Measurements from ENCODE around the gene SPPL2C.

SPPL2C gene, protein sequence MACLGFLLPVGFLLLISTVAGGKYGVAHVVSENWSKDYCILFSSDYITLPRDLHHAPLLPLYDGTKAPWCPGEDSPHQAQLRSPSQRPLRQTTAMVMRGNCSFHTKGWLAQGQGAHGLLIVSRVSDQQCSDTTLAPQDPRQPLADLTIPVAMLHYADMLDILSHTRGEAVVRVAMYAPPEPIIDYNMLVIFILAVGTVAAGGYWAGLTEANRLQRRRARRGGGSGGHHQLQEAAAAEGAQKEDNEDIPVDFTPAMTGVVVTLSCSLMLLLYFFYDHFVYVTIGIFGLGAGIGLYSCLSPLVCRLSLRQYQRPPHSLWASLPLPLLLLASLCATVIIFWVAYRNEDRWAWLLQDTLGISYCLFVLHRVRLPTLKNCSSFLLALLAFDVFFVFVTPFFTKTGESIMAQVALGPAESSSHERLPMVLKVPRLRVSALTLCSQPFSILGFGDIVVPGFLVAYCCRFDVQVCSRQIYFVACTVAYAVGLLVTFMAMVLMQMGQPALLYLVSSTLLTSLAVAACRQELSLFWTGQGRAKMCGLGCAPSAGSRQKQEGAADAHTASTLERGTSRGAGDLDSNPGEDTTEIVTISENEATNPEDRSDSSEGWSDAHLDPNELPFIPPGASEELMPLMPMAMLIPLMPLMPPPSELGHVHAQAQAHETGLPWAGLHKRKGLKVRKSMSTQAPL

DNA sequence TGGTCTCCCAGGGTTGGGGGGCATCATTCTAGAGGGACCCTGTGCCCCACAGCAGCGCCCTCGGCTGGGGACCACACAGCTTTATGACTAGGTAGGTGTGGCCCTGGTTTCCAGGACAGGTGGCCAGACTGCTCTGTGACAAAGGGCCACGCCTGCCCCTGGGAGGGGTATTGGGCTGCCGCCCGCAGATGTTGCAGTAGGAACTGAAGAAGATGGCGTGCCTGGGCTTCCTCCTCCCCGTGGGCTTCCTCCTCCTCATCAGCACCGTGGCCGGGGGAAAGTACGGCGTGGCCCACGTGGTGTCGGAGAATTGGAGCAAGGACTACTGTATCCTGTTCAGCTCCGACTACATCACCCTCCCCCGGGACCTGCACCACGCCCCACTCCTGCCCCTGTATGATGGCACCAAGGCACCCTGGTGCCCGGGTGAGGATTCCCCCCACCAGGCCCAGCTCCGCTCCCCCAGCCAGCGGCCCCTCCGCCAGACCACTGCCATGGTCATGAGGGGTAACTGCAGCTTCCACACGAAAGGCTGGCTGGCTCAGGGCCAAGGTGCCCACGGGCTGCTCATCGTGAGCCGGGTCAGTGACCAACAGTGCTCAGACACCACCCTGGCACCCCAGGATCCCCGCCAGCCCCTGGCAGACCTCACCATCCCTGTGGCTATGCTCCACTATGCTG lies at the start of gene SPPL2C:
SPPL2C (plus strand) TSS at position 187 of the 681 bp plus-strand sequence; CDS start at position 213, 26 bp downstream.
- Mint-ChIP-seq H3K27me3 (peaks cover 13% of the 10 kb centered on the region), H3K27ac (ENCODE audit: low read depth) (no peak within 1 kb of the TSS), H3K36me3 (ENCODE audit: insufficient read depth) (no peaks in the 10 kb centered on the region), H3K4me1 (no peaks in the 10 kb centered on the region), H3K4me3 (no peak within 1 kb of the TSS), H3K9me3 (no peaks in the 10 kb centered on the region)
- no peak for ATAC-seq (replicated peaks; ENCODE audit: extremely low read depth, poor library complexity, severe bottlenecking)
- no peak for DNase-seq (ENCODE audit: low spot score in 2 of 2)

DNA sequence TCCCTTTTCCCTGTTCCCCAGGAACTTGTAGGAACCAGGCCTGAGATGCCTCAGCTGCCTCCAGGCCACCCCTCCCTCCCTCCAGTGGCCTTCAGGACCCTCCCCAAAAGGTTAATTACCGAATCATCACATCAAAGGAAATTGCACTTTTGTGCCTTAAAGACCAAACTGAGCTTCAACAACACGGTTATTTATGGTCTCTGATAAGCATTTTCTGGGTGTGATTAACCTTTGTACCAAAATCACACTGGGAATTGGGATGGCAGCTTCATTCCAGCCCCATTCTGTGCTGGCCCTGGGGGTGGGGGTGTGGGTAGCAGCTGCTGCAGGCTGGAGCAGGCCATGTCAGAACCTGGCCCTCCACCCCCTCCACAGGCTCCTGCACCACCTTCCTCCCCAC lies 43.9 kb upstream of the SPPL2C start:
- ATAC-seq (replicated peaks; ENCODE audit: extremely low read depth, poor library complexity, severe bottlenecking), result no peak
- Mint-ChIP-seq H3K36me3 (ENCODE audit: insufficient read depth) (no peaks in the 10 kb centered on the region), H3K27me3 (peaks cover 95% of the 10 kb centered on the region)

DNA sequence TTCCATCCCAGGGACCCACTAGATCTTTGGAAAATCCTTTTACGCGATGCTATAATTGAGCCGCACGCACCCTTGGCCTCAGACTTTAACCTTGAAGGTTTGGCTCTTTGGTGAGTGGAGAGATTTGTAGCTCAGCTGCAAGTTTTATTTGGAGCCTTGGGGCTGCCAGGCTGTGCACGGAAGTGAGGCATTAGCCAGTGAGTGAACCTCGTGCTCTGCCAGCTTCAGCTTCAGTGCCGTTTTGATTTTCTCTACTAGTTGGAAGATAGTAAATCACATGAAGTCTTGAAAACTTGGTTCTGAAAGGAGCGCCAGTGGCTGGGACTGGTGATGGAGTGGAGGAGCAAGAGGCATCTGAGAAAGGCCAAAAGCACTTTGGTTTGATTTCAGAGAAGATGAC lies 43.3 kb upstream of the SPPL2C start:
- Mint-ChIP-seq H3K36me3 (ENCODE audit: insufficient read depth) (no peaks in the 10 kb centered on the region), H3K27me3 (peaks cover 95% of the 10 kb centered on the region), H3K9me3 (no peaks in the 10 kb centered on the region), H3K27ac (ENCODE audit: low read depth) (no peak overlapping the region), H3K4me3 (no peak overlapping the region), H3K4me1 (no peaks in the 10 kb centered on the region)
- no peak for ATAC-seq (replicated peaks; ENCODE audit: extremely low read depth, poor library complexity, severe bottlenecking)
- no peak for DNase-seq (ENCODE audit: low spot score in 2 of 2)

More for the DNA sequence above, 43.9 kb upstream of the SPPL2C start:
- H3K9me3 Mint-ChIP-seq, result no peaks in the 10 kb centered on the region
- no peaks in the 10 kb centered on the region for H3K4me1 Mint-ChIP-seq
- H3K4me3 Mint-ChIP-seq, result no peak overlapping the region
- no peak for DNase-seq (ENCODE audit: low spot score in 2 of 2)
- H3K27ac Mint-ChIP-seq (ENCODE audit: low read depth), result no peak overlapping the region

DNA sequence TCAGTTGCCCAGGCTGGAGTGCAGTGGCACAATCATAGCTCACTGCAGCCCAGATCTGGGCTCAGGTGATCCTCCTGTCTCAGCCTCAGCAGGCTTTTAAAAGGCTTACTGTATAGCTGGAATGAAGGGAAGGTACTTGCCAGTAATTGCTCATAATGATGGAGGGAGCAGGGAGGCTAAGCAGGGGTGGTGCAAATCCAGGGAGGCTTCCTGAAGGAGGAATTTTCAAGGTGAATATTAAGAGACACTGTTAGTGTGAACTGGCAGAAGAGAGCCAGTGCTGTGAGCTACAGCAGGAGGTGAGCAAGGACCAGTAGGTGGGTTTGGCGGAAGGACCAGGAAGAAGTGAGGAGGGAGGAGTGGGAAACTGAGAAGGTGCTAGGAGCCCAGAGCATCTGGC lies 35.8 kb upstream of the SPPL2C start:
- no peak overlapping the region for H3K27ac Mint-ChIP-seq (ENCODE audit: low read depth)
- no peaks in the 10 kb centered on the region for H3K4me1 Mint-ChIP-seq
- peaks cover 50% of the 10 kb centered on the region for H3K27me3 Mint-ChIP-seq
- H3K9me3 Mint-ChIP-seq, result no peaks in the 10 kb centered on the region
- H3K4me3 Mint-ChIP-seq, result no peak overlapping the region
- H3K36me3 Mint-ChIP-seq (ENCODE audit: insufficient read depth), result no peaks in the 10 kb centered on the region
- no peak for ATAC-seq (replicated peaks; ENCODE audit: extremely low read depth, poor library complexity, severe bottlenecking)
- no peak for DNase-seq (ENCODE audit: low spot score in 2 of 2)

DNA sequence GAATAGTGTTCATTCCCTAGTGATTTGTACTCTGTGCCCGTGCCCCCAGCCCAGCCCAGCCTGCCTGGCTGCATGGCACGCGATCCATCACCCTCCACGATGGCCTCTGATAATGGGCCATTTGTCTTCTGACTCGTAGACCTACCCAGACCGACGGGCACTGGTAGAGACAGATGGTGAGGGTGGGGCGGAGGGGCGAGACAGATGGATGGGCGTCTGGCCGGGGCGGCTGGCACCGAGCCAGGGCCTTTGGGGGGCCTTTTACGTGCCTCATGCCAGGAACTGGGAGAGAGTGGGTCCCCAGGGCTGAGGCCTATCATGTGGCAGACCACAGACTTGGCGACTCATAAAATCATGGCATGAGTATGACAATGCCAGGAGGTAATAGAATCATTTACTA lies 35.2 kb upstream of the SPPL2C start:
- DNase-seq (ENCODE audit: low spot score in 2 of 2), result no peak
- Mint-ChIP-seq H3K36me3 (ENCODE audit: insufficient read depth) (no peaks in the 10 kb centered on the region), H3K4me1 (no peaks in the 10 kb centered on the region), H3K4me3 (no peak overlapping the region), H3K9me3 (no peaks in the 10 kb centered on the region), H3K27ac (ENCODE audit: low read depth) (no peak overlapping the region), H3K27me3 (peaks cover 44% of the 10 kb centered on the region)
- no peak for ATAC-seq (replicated peaks; ENCODE audit: extremely low read depth, poor library complexity, severe bottlenecking)

DNA sequence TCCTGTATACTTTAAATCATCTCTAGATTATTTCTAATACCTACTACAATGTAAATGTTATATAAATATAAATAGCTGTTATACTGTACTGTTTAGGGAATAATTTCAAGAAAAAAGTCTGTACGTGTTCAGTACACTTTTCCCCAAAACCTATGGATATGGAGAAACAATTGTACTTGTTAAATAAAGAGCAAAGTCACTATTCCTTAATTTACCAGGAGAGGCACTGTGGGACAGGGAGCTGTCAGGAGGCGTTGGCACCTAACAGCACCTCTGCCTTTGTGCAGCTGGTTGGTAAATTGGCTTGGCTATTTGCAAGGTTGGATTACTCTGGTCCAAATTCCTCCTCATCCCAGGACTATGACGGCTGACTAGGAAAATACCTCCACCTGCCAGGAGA lies 32.6 kb upstream of the SPPL2C start:
- H3K9me3 Mint-ChIP-seq, result no peaks in the 10 kb centered on the region
- ATAC-seq (replicated peaks; ENCODE audit: extremely low read depth, poor library complexity, severe bottlenecking) (no peak), DNase-seq (ENCODE audit: low spot score in 2 of 2) (no peak)
- H3K36me3 Mint-ChIP-seq (ENCODE audit: insufficient read depth), result no peaks in the 10 kb centered on the region
- no peak overlapping the region for H3K27ac Mint-ChIP-seq (ENCODE audit: low read depth)
- H3K4me1 Mint-ChIP-seq, result no peaks in the 10 kb centered on the region
- H3K27me3 Mint-ChIP-seq, result peaks cover 18% of the 10 kb centered on the region
- no peak overlapping the region for H3K4me3 Mint-ChIP-seq

DNA sequence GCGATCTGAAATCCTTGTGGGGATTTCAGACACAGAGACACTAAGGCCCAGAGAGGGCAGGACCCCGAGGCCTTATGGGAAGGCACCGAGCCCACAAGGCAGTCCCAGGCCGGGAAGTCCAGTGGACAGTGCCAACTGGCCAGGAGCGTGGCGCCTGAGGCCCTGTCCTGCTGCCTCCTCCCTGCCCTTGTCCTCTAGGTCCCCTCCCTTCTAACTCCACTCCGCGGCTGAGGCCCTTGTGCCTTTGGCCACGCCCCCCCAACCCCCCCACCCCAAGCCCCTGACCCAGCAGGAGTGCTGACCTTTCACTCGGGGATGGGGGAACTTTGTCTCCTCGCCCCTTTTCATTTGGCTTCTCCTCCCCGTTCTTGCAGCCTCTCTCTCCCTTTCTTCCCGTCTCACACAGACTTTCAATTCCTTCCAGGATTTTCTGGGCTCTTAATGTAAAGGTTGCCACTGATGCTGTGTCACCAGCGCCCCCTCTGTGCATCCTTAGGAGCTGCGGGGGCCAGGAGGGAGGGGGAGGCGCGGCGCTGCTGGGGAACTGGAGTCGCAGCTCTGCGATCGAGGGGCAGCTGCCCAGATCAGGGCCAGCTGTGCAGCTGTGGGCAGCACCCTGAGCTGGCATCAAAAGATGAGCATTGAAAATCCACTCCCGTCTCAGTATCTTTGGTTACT lies 31.5 kb upstream of the SPPL2C start:
- ATAC-seq (replicated peaks; ENCODE audit: extremely low read depth, poor library complexity, severe bottlenecking) (no peak), DNase-seq (ENCODE audit: low spot score in 2 of 2) (no peak)
- Mint-ChIP-seq H3K4me1 (no peaks in the 10 kb centered on the region), H3K27ac (ENCODE audit: low read depth) (no peak overlapping the region), H3K9me3 (no peaks in the 10 kb centered on the region), H3K4me3 (no peak overlapping the region), H3K36me3 (ENCODE audit: insufficient read depth) (no peaks in the 10 kb centered on the region), H3K27me3 (peaks cover 13% of the 10 kb centered on the region)

DNA sequence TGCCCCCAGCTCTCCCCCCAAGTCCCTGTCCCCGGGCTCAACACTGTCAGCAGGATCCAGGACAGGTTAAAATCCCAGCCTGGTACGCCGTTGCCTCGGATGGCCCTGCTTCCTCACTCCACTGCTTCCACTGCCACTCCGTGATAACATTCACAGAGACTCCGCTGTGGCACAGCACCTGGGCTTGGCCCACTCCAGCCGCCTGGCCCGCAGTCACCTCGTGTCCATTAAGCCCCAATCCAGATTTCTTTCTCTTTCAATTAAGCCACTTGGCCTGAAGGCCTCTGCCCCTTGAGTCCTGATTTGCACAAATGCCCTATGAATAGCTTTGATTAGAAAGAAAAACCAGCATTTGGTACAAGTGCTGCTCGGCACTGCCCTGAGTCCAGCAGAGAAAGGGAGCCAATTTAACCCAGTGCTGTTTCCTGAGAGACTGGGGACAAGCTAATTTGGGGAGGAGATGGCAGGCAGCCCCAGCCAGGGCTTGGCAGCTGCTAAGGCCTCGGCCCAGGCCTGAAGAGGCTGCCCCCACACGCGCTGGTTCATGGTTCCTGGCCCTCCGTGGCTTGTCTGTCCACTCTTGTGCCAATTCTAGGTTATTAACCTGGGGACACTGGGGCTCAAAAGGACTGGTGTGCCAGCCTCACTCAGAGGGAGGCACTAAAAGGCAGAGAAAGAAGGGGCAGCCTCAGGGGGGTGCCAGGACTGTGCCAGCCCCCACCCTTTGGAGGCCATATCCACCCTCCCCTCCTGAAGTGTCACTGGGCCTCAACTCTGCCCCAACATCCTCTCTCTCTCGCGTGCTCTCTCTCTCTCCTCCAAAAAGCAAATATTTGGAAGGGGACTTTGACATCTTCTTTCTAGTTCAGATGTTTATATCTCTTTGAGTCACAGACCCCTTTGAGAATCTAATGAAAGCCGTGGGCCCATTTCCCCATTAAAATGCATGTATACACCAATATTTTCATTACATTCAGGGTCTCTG lies 29.8 kb upstream of the SPPL2C start:
- H3K27ac Mint-ChIP-seq (ENCODE audit: low read depth), result no peak overlapping the region
- H3K4me3 Mint-ChIP-seq, result no peak overlapping the region
- no peak for ATAC-seq (replicated peaks; ENCODE audit: extremely low read depth, poor library complexity, severe bottlenecking)
- H3K9me3 Mint-ChIP-seq, result no peaks in the 10 kb centered on the region
- H3K27me3 Mint-ChIP-seq, result peaks cover 13% of the 10 kb centered on the region
- H3K36me3 Mint-ChIP-seq (ENCODE audit: insufficient read depth), result no peaks in the 10 kb centered on the region
- H3K4me1 Mint-ChIP-seq, result no peaks in the 10 kb centered on the region
- DNase-seq (ENCODE audit: low spot score in 2 of 2), result no peak

DNA sequence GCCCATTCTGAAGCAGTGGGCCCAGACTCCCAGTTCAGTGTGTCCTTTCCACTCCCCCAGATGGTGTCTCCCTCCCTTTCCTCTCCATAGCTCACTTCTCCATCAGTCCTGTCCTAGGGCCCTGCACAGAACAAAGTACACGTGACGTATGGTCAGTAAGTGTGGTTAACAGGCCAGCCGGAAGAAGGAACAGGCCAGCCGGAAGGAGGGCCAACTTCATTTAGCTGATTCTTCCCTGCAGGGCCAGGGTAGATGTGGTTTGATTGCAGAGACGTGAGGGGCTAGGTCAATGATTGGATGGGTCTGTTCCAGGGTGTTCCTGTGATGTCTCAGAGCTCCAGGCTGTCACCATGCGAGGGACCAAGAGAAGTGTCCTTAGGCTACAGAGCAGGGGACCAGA lies 28.9 kb upstream of the SPPL2C start:
- DNase-seq (ENCODE audit: low spot score in 2 of 2) (no peak), ATAC-seq (replicated peaks; ENCODE audit: extremely low read depth, poor library complexity, severe bottlenecking) (no peak)
- H3K4me3 Mint-ChIP-seq, result no peak overlapping the region
- peaks cover 17% of the 10 kb centered on the region for H3K27me3 Mint-ChIP-seq
- no peaks in the 10 kb centered on the region for H3K4me1 Mint-ChIP-seq
- H3K36me3 Mint-ChIP-seq (ENCODE audit: insufficient read depth), result no peaks in the 10 kb centered on the region
- H3K27ac Mint-ChIP-seq (ENCODE audit: low read depth), result no peak overlapping the region
- no peaks in the 10 kb centered on the region for H3K9me3 Mint-ChIP-seq

DNA sequence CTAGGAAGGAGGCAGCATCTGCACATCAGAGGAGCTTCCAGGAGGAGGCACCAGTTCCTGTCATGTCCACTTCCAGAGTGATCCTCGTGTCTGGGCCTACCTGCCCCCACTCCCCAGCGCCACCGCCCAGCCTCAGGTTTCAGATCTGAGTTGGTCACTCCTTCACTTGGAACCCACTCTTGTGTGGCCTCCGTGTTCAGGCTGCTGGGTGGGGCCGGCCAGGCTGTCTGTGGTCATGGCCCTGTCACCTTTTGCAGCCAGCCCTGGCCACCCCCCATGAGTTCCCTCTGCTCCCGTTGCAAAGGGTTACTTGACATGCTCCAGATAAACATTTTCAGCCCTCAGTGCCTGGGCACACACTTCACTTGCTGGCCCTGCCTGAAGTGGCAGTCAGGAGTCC lies 26.6 kb upstream of the SPPL2C start:
- H3K27me3 Mint-ChIP-seq, result peaks cover 17% of the 10 kb centered on the region
- H3K27ac Mint-ChIP-seq (ENCODE audit: low read depth), result no peak overlapping the region
- no peak overlapping the region for H3K4me3 Mint-ChIP-seq
- no peaks in the 10 kb centered on the region for H3K36me3 Mint-ChIP-seq (ENCODE audit: insufficient read depth)
- no peaks in the 10 kb centered on the region for H3K4me1 Mint-ChIP-seq
- H3K9me3 Mint-ChIP-seq, result no peaks in the 10 kb centered on the region
- ATAC-seq (replicated peaks; ENCODE audit: extremely low read depth, poor library complexity, severe bottlenecking), result no peak
- DNase-seq (ENCODE audit: low spot score in 2 of 2), result no peak

DNA sequence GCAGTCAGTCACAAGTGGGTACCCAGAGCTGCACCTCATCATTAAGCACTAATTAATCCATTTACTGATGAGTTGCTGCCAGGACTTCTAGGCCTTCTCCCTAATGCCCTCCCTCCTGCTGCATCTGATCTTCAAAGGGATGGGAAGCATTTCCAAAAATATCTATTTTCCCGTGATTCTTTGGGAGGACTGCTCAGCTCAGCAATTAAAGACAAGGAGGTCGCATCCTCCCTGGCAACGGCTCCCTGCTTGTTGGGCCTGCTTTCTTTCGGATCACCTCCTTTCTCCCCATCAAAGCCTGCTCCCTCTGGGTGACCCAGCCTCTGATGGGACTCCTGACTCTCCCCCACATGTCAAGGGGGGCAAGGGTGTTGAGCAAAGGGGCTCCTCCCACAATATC lies 26.0 kb upstream of the SPPL2C start:
- ATAC-seq (replicated peaks; ENCODE audit: extremely low read depth, poor library complexity, severe bottlenecking) (no peak), DNase-seq (ENCODE audit: low spot score in 2 of 2) (no peak)
- H3K4me3 Mint-ChIP-seq, result no peak overlapping the region
- H3K36me3 Mint-ChIP-seq (ENCODE audit: insufficient read depth), result no peaks in the 10 kb centered on the region
- H3K27me3 Mint-ChIP-seq, result peaks cover 11% of the 10 kb centered on the region
- no peaks in the 10 kb centered on the region for H3K9me3 Mint-ChIP-seq
- H3K4me1 Mint-ChIP-seq, result no peaks in the 10 kb centered on the region
- no peak overlapping the region for H3K27ac Mint-ChIP-seq (ENCODE audit: low read depth)
